Liver (tissue), 9 donors: ENCODE data around the gene SNAI1. TPM values are rescaled to one million over a fixed set of nuclear protein-coding genes. Genes with fewer than 3 reads are reported as not detected.

Experiments used
- DNase-seq: peaks from one replicate; pipeline ENCODE4 v3.0.0-alpha.2; 2017; ENCODE audit warnings: low spot score
- H3K27ac ChIP-seq, 2 donors: one replicate each; pipeline ENCODE4 v1.7.0; 2013; ENCODE audit warnings: inconsistent platforms in 2 of 2, low read length in 2 of 2, control low read depth in 1 of 2, low read depth in 1 of 2, mild to moderate bottlenecking in 1 of 2
- H3K27me3 ChIP-seq, 4 donors: one replicate each; pipeline versions ENCODE4 v1.6.1 to v1.7.0; 2013; ENCODE audit warnings: low read length in 3 of 4, inconsistent platforms in 1 of 4, mild to moderate bottlenecking in 1 of 4, moderate library complexity in 1 of 4; ENCODE audit not compliant: control insufficient read depth in 4 of 4, insufficient read depth in 4 of 4
- H3K36me3 ChIP-seq, 4 donors: one replicate each; pipeline versions ENCODE4 v1.6.1 to v1.7.0; 2013; ENCODE audit warnings: low read length in 3 of 4, mild to moderate bottlenecking in 3 of 4, low read depth in 1 of 4, moderate library complexity in 1 of 4; ENCODE audit not compliant: control insufficient read depth in 4 of 4, insufficient read depth in 3 of 4
- H3K4me1 ChIP-seq, 4 donors: one replicate each; pipeline versions ENCODE4 v1.6.1 to v1.7.0; 2013; ENCODE audit warnings: low read length in 3 of 4, mild to moderate bottlenecking in 3 of 4, moderate library complexity in 1 of 4; ENCODE audit not compliant: control insufficient read depth in 4 of 4, insufficient read depth in 4 of 4
- H3K4me3 ChIP-seq, 3 donors: one replicate each; pipeline versions ENCODE4 v1.6.1 to v1.7.0; 2013; ENCODE audit warnings: low read length in 3 of 3, control low read depth in 1 of 3, low read depth in 1 of 3, mild to moderate bottlenecking in 1 of 3
- H3K9ac ChIP-seq, 2 donors: one replicate each; pipeline ENCODE4 v1.7.0; 2013; ENCODE audit warnings: low read length in 2 of 2, mild to moderate bottlenecking in 2 of 2, moderate library complexity in 2 of 2, control low read depth in 1 of 2, low read depth in 1 of 2
- H3K9me3 ChIP-seq, 4 donors: one replicate each; pipeline versions ENCODE4 v1.6.1 to v1.7.0; 2013; ENCODE audit warnings: low read length in 3 of 4; ENCODE audit not compliant: control insufficient read depth in 4 of 4
- ATF3 ChIP-seq: IDR thresholded peaks from 2 replicates; pipeline ENCODE4 v1.6.1; 2016; ENCODE audit warnings: antibody characterized with exemption
- EGR1 ChIP-seq, 2 donors: IDR thresholded peaks; 2 replicates each; pipeline ENCODE4 v1.6.1; 2016 to 2018; ENCODE audit warnings: antibody characterized with exemption in 2 of 2, low read depth in 2 of 2
- FOXA1 ChIP-seq: IDR thresholded peaks from 2 replicates; pipeline ENCODE4 v1.6.1; 2016; ENCODE audit warnings: antibody characterized with exemption
- FOXA2 ChIP-seq: IDR thresholded peaks from 2 replicates; pipeline ENCODE4 v1.6.1; 2016; ENCODE audit warnings: antibody characterized with exemption
- GABPA ChIP-seq, 2 donors: IDR thresholded peaks in 1 of 2; conservative IDR thresholded peaks in 1 of 2; 2 replicates each; pipeline ENCODE4 v1.6.1; 2016; ENCODE audit warnings: antibody characterized with exemption in 2 of 2, mild to moderate bottlenecking in 1 of 2, moderate library complexity in 1 of 2
- HNF4A ChIP-seq, 2 donors: conservative IDR thresholded peaks; 2 replicates each; pipeline ENCODE4 v1.6.1; 2016; ENCODE audit warnings: antibody characterized with exemption in 2 of 2, mild to moderate bottlenecking in 2 of 2
- HNF4G ChIP-seq: IDR thresholded peaks from 2 replicates; pipeline ENCODE4 v1.6.1; 2016; ENCODE audit warnings: antibody characterized with exemption
- MAX ChIP-seq: IDR thresholded peaks from 2 replicates; pipeline ENCODE4 v1.6.1; 2016; ENCODE audit warnings: antibody characterized with exemption
- NR2F2 ChIP-seq: IDR thresholded peaks from 2 replicates; pipeline ENCODE4 v1.6.1; 2016; ENCODE audit warnings: antibody characterized with exemption
- RAD21 ChIP-seq, 2 donors: IDR thresholded peaks; 2 replicates each; pipeline ENCODE4 v1.6.1; 2016; ENCODE audit warnings: antibody characterized with exemption in 2 of 2, mild to moderate bottlenecking in 2 of 2
- REST ChIP-seq: IDR thresholded peaks from 2 replicates; pipeline ENCODE4 v1.6.1; 2016; ENCODE audit warnings: antibody characterized with exemption, mild to moderate bottlenecking
- RXRA ChIP-seq, 2 donors: IDR thresholded peaks; 2 replicates each; pipeline ENCODE4 v1.6.1; 2017 to 2018; ENCODE audit warnings: antibody characterized with exemption in 2 of 2, mild to moderate bottlenecking in 1 of 2
- SP1 ChIP-seq: IDR thresholded peaks from 2 replicates; pipeline ENCODE4 v1.6.1; 2018; ENCODE audit warnings: antibody characterized with exemption, mild to moderate bottlenecking
- YY1 ChIP-seq: IDR thresholded peaks from 2 replicates; pipeline ENCODE4 v1.6.1; 2016; ENCODE audit warnings: antibody characterized with exemption, mild to moderate bottlenecking
- ZBTB33 ChIP-seq: IDR thresholded peaks from 2 replicates; pipeline ENCODE4 v1.6.1; 2016; ENCODE audit warnings: antibody characterized with exemption
- WGBS: extraction: QIAGEN DNeasy Blood & Tissue Kit; methylation state at CpG from one replicate; pipeline ENCODE4 v1.1.7; 2013; 5-methylcytosine and 5-hydroxymethylcytosine counted together
- polyA plus RNA-seq, 2 donors: library from polyadenylated mRNA; stranded (reverse) in 1 of 2; unstranded in 1 of 2; fragments of 200-250 nt in 1 of 2; fragments of >200 nt in 1 of 2; fragmentation: Nextera tagmentation in 1 of 2; extraction: Ambion mirVana in 1 of 2; gene quantifications; one replicate each; pipeline versions ENCODE4 v1.2.1 to v1.2.3, GENCODE V29; 2013 to 2015
- total RNA-seq, 2 donors: library from RNA; depleted of rRNA; stranded (reverse); fragments of >200 nt; gene quantifications; one replicate each; pipeline ENCODE4 v1.2.3, GENCODE V29; 2014
- donor health status: healthy.
- donor health status: healthy.
- donor health status: healthy.
- donor health status: healthy.
- donor health status: healthy.

The SNAI1 gene
- total and polyA plus RNA-seq, 4 donors: 0.28 to 3.4 (median 0.60) TPM

- TF ChIP-seq EGR1 (IDR thresholded peaks at IDR 0.05; ENCODE audit: low read depth in 2 of 2) (no peak), REST (no peak), ZBTB33 (no peak), ATF3 (no peak), MAX (no peak), HNF4A (conservative IDR thresholded peaks at IDR 0.05) (no peak), RAD21 (IDR thresholded peaks at IDR 0.05) (no peak), YY1 (no peak), SP1 (no peak)
- H3K27me3 ChIP-seq: no peaks in the 10 kb centered on the region
- H3K36me3 ChIP-seq: no peaks in the 10 kb centered on the region
- no peaks in the 10 kb centered on the region for H3K9me3 ChIP-seq
- no peak overlapping the region for H3K4me3 ChIP-seq
- H3K9ac ChIP-seq: no peak overlapping the region
- peak overlapping the region; percentile 32 to 73 for H3K27ac ChIP-seq
- peaks cover 0 to 4% (median 0%) of the 10 kb centered on the region in 4 donors for H3K4me1 ChIP-seq
- WGBS: 33% methylated on average over 9 of the region's 9 CpGs
- no peak for DNase-seq
Measured at GRCh38 chr20:49990271-49990720, 7.5 kb downstream of the SNAI1 start.

- no peak overlapping the region for H3K27ac ChIP-seq
- no peaks in the 10 kb centered on the region for H3K27me3 ChIP-seq
- no peaks in the 10 kb centered on the region for H3K36me3 ChIP-seq
- no peak for DNase-seq
- peaks cover 0 to 4% (median 0%) of the 10 kb centered on the region in 4 donors for H3K4me1 ChIP-seq
- 74% methylated on average over 6 of the region's 6 CpGs for WGBS
- H3K4me3 ChIP-seq: no peak overlapping the region
- H3K9me3 ChIP-seq: no peaks in the 10 kb centered on the region
- no peak overlapping the region for H3K9ac ChIP-seq
- TF ChIP-seq NR2F2 (no peak), SP1 (no peak), RAD21 (IDR thresholded peaks at IDR 0.05) (no peak), HNF4G (no peak), FOXA1 (no peak), RXRA (IDR thresholded peaks at IDR 0.05) (no peak), EGR1 (IDR thresholded peaks at IDR 0.05; ENCODE audit: low read depth in 2 of 2) (no peak), FOXA2 (no peak), YY1 (no peak), ZBTB33 (no peak), GABPA (IDR thresholded peaks at IDR 0.05 in 1 of 2, conservative IDR thresholded peaks at IDR 0.05 in 1 of 2) (no peak)
Measured at GRCh38 chr20:49993301-49993751, 10.5 kb downstream of the SNAI1 start.
